MM.1S (cell line): ENCODE data around the gene SUMF2.

Experiments used
- CTCF ChIP-seq: fragments of 300-600 bp; sonication (generic); IDR thresholded peaks from 2 replicates; pipeline ENCODE4 v1.5.1; 2016; ENCODE audit warnings: antibody characterized with exemption, low read length, mixed read lengths
- EZH2 ChIP-seq: fragments of 300-600 bp; sonication (generic); optimal IDR thresholded peaks from 2 replicates; pipeline ENCODE3; 2017; ENCODE audit warnings: low read depth, mild to moderate bottlenecking, antibody characterized with exemption, low read length, mixed read lengths
- EZH2phosphoT487 ChIP-seq: fragments of 300-600 bp; sonication (generic); IDR thresholded peaks from 2 replicates; pipeline ENCODE4 v1.6.1; 2018; ENCODE audit warnings: antibody characterized with exemption, low read length

- no peak for TF ChIP-seq CTCF
- TF ChIP-seq EZH2: no peak
- TF ChIP-seq EZH2phosphoT487: no peak
These were observed 35.0 kb upstream of the SUMF2 start for GRCh38 chr7:56028942-56029630.
